Suprapubic skin (tissue), 4 donors: ENCODE results near the gene PCSK4.

Experiments
- EP300 ChIP-seq: sonication (generic); formaldehyde crosslinking; IDR thresholded peaks from one replicate; pipeline ENCODE4 v1.6.1; 2017; ENCODE audit warnings: antibody characterized with exemption
- POLR2A ChIP-seq, 2 donors: fragments of 450-650 bp; IDR thresholded peaks; one replicate each; pipeline ENCODE4 v1.6.1; 2017; ENCODE audit warnings: antibody characterized with exemption in 2 of 2, mild to moderate bottlenecking in 2 of 2, moderate library complexity in 2 of 2
- POLR2AphosphoS5 ChIP-seq, 3 donors: sonication (generic); formaldehyde crosslinking; IDR thresholded peaks; one replicate each; pipeline ENCODE4 v1.6.1; 2017; ENCODE audit warnings: antibody characterized with exemption in 3 of 3
- TF ChIP-seq, protein P1 (sequence below), 2 donors: fragments of 200-600 bp in 1 of 2; fragments of 450-650 bp in 1 of 2; sonication (generic) in 1 of 2; IDR thresholded peaks; one replicate each; pipeline ENCODE4 v1.5.1; 2016 to 2019; ENCODE audit warnings: antibody characterized with exemption in 2 of 2, mild to moderate bottlenecking in 1 of 2, moderate library complexity in 1 of 2

DNA sequence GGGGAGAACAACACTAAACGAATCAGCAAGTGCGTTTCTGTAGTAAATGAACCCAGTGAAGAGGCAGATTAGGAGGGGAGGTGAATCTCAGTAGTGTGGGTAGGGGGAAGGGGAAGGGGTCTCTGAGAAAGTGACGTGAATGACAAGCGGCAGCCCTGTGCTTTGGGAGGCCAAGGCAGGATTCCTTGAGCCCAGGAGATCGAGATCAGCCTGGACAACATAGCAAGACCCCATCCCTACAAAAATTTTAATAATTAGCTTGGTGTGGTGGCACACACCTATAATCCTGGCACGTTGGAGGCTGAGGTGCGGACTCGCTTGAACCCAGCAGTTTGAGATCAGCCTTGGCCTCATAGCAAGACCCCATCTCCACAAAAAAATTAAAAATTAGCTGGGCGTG, 41.9 kb upstream of the PCSK4 start:
- TF ChIP-seq, protein P1, sequence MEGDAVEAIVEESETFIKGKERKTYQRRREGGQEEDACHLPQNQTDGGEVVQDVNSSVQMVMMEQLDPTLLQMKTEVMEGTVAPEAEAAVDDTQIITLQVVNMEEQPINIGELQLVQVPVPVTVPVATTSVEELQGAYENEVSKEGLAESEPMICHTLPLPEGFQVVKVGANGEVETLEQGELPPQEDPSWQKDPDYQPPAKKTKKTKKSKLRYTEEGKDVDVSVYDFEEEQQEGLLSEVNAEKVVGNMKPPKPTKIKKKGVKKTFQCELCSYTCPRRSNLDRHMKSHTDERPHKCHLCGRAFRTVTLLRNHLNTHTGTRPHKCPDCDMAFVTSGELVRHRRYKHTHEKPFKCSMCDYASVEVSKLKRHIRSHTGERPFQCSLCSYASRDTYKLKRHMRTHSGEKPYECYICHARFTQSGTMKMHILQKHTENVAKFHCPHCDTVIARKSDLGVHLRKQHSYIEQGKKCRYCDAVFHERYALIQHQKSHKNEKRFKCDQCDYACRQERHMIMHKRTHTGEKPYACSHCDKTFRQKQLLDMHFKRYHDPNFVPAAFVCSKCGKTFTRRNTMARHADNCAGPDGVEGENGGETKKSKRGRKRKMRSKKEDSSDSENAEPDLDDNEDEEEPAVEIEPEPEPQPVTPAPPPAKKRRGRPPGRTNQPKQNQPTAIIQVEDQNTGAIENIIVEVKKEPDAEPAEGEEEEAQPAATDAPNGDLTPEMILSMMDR (IDR thresholded peaks at IDR 0.05): no peak
- no peak for TF ChIP-seq POLR2AphosphoS5 (IDR thresholded peaks at IDR 0.05)
- TF ChIP-seq POLR2A (IDR thresholded peaks at IDR 0.05): no peak
- TF ChIP-seq EP300: no peak
